SK-N-MC (cell line): ENCODE measurements around the gene FADS3.
"Not testable (repeated sequence)": the region's sequence is repeated elsewhere in the genome, so short reads cannot be mapped to it uniquely, and the experiment has no call there.

ENCODE experiments used
- DNase-seq: peaks from one replicate; pipeline ENCODE4 v3.0.0-alpha.2; 2011; ENCODE audit warnings: low read depth, low spot score
- H3K27ac ChIP-seq: fragments of 200-600 bp; sonication (generic); 2 replicates; pipeline ENCODE4 v1.5.1; 2016; ENCODE audit warnings: mixed run types
- H3K36me3 ChIP-seq: fragments of 200-600 bp; sonication (generic); 2 replicates; pipeline ENCODE4 v1.6.1; 2017; ENCODE audit warnings: antibody characterized with exemption, low read length, mixed read lengths; ENCODE audit not compliant: insufficient read depth
- H3K4me3 ChIP-seq: fragments of 200-600 bp; sonication (generic); 2 replicates; pipeline ENCODE4 v1.5.1; 2016
- H3K9ac ChIP-seq: fragments of 200-600 bp; sonication (generic); 2 replicates; pipeline ENCODE4 v1.8.0; 2017; ENCODE audit warnings: mixed run types, mixed read lengths; ENCODE audit not compliant: insufficient read length
- H3K9me3 ChIP-seq: fragments of 200-600 bp; sonication (generic); 2 replicates; pipeline ENCODE4 v1.6.1; 2017; ENCODE audit warnings: low read depth, mild to moderate bottlenecking, antibody characterized with exemption, low read length, moderate library complexity, mixed read lengths
- EZH2 ChIP-seq: fragments of 200-600 bp; sonication (generic); IDR thresholded peaks from one replicate; pipeline ENCODE4 v1.6.1; 2017; ENCODE audit warnings: antibody characterized with exemption
- FOXP2 ChIP-seq: optimal IDR thresholded peaks from 2 replicates; pipeline ENCODE3; 2011; ENCODE audit warnings: mild to moderate bottlenecking, moderate library complexity; ENCODE audit not compliant: insufficient read depth; ENCODE audit errors: extremely low read length, control extremely low read depth
- POLR2AphosphoS5 ChIP-seq: IDR thresholded peaks from 2 replicates; pipeline ENCODE4 v1.6.1; 2012; ENCODE audit warnings: mild to moderate bottlenecking, low read depth, low read length, borderline replicate concordance

FADS3 gene

DNA sequence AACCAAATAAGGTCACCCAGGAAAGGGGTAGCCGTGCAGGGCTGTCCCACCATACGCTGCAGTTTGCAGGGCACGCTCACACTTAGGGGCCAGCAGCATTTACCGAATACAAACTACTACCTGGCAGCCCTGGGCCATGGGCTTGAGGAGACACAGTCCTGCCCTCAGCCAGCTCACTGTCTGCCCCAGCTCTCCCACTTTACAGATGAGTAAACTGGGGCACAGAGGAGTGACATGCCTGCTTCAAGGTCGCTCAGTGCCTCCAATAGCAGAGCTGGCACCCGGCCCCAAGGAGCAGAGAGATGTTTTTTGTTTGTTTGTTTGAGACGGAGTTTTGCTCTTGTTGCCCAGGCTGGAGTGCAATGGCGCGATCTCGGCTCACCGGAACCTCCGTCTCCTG is 2.8 kb downstream of the FADS3 start:
- no peaks in the 10 kb centered on the region for H3K36me3 ChIP-seq
- H3K9ac ChIP-seq: no peak overlapping the region
- no peak overlapping the region for H3K27ac ChIP-seq
- DNase-seq: no peak
- no peaks in the 10 kb centered on the region for H3K9me3 ChIP-seq
- no peak overlapping the region for H3K4me3 ChIP-seq
- TF ChIP-seq FOXP2: no peak
- TF ChIP-seq EZH2: no peak
- TF ChIP-seq POLR2AphosphoS5: no peak

DNA sequence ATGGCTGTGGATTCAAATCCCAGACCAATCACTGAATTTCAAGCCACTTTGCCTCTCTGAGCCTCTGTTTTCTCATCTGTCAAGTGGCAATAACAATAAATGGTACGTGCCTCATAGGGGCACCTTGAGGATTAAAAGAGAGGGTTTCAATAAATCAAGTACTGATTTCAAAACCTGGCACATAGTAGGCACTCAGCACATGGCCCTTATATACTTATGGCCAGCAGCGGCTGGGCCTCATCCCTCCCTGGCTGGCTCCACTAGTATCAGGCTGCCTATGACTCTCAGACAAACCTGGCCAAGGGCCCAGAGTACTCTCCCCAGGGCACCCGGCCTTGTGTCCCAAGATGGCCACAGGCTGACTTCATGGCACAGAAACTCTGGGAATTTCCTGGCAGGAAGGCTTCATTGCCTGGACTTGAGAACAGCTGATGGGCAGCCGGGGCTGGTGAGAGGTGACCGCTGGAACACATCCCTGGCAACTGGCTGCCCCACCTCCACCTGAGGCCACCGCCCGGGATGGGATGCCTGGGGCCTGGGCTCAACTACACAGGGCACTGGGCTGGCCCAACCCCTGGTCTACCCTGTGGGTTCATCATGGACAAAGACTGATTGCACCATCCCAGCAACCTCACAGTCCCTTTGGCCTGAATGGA is 3.4 kb downstream of the FADS3 start:
- no peaks in the 10 kb centered on the region for H3K36me3 ChIP-seq
- H3K9me3 ChIP-seq: no peaks in the 10 kb centered on the region
- no peak overlapping the region for H3K4me3 ChIP-seq
- no peak overlapping the region for H3K9ac ChIP-seq
- H3K27ac ChIP-seq: no peak overlapping the region
- TF ChIP-seq FOXP2 (no peak), EZH2 (no peak), POLR2AphosphoS5 (no peak)
- no peak for DNase-seq

DNA sequence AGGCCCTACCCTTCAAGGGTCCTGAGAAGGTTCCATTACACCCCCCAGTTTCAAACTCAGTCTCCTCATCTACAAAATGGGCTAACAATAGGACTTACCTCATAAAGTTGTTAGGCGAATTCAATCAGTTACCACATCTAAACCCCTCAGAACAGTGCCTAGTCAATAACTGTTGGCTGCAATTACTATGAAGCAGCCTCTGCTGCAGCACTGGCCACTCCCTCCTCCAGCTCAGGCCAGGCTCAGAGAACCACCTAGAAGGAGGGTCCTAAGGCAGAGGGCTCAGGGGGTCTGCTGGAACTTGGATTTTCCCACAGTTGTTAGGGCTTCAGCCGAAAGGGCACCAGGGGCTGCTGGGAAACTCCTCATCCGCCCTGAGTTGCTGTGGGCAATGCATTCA is 4.7 kb downstream of the FADS3 start:
- Histone ChIP-seq H3K27ac (no peak overlapping the region), H3K4me3 (no peak overlapping the region), H3K36me3 (no peaks in the 10 kb centered on the region), H3K9me3 (no peaks in the 10 kb centered on the region), H3K9ac (no peak overlapping the region)
- DNase-seq: no peak
- TF ChIP-seq FOXP2 (no peak), EZH2 (no peak), POLR2AphosphoS5 (no peak)

- no peaks in the 10 kb centered on the region for H3K9me3 ChIP-seq
- H3K36me3 ChIP-seq: no peaks in the 10 kb centered on the region
- no peak for DNase-seq
- H3K4me3 ChIP-seq: no peak overlapping the region
- H3K9ac ChIP-seq: no peak overlapping the region
- H3K27ac ChIP-seq: no peak overlapping the region
- TF ChIP-seq POLR2AphosphoS5 (no peak), FOXP2 (no peak), EZH2 (no peak)
These were observed 5.4 kb downstream of the FADS3 start for GRCh38 chr11:61885784-61886580.

- Histone ChIP-seq H3K4me3 (no peak overlapping the region), H3K9ac (no peak overlapping the region), H3K36me3 (no peaks in the 10 kb centered on the region), H3K27ac (no peak overlapping the region), H3K9me3 (no peaks in the 10 kb centered on the region)
- TF ChIP-seq FOXP2 (no peak), EZH2 (no peak), POLR2AphosphoS5 (no peak)
- DNase-seq: no peak
These were observed 6.1 kb downstream of the FADS3 start for GRCh38 chr11:61885166-61885778.

DNA sequence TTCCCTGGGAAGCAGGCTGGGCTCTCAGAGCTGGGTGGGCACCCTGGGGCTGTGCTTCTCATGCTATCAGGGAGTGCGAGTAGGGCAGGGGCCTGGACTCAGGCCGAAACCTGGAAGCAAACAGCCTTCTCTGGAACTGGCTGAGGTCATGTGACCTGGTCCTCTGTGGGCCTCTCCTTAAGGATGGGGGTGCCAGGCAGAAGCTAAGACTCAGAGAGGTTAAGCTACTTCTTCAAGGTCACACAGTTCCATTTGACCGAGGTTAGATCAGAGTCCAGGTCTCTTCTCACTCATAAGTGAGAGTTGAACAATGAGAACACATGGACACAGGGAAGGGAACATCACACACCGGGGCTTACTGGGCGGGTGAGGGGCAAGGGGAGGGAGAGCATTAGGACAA is 7.4 kb downstream of the FADS3 start:
- no peak overlapping the region for H3K4me3 ChIP-seq
- DNase-seq: no peak
- H3K36me3 ChIP-seq: no peaks in the 10 kb centered on the region
- H3K27ac ChIP-seq: no peak overlapping the region
- no peak for TF ChIP-seq EZH2
- TF ChIP-seq FOXP2: no peak
- TF ChIP-seq POLR2AphosphoS5: no peak
- H3K9me3 ChIP-seq: no peaks in the 10 kb centered on the region
- no peak overlapping the region for H3K9ac ChIP-seq

DNA sequence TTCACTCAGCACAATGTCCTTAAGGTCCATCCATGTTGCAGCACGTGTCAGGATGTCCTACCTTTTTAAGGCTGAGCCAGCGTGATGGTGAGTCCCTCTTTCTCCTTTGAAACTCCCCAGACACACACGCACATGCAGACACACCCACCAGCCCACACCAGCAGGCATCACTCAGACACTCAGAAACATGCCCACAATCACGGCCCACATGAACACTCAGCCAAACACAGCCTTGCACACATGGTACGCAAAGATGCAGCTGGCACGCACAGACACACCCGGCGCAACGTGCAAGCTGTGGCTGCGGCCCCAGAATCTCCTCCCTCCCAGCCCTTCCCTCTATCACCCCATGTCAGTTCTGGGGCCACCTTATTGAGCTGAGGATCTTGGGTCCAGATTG is 8.0 kb downstream of the FADS3 start:
- Histone ChIP-seq H3K36me3 (no peaks in the 10 kb centered on the region), H3K9ac (no peak overlapping the region), H3K4me3 (no peak overlapping the region), H3K9me3 (no peaks in the 10 kb centered on the region), H3K27ac (no peak overlapping the region)
- TF ChIP-seq POLR2AphosphoS5 (no peak), EZH2 (no peak), FOXP2 (no peak)
- no peak for DNase-seq

DNA sequence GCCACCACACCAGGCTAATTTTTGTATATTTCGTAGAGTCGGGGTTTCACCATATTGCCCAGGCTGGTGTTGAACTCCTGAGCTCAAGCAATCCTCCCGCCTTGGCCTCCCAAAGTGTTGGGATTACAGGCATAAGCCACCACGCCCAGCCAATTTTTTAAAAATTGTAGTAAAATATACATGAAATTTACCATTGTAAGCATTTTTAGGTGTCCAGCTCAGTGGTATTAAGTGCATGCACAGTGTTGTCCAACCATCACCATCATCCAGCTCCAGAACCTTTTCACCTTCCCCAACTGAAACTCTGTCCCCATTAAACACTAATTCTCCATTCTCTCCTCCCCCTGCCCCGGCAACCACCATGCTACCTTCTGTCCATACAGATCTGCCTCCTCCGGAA is 8.5 kb downstream of the FADS3 start:
- no peaks in the 10 kb centered on the region for H3K36me3 ChIP-seq
- DNase-seq: no peak
- no peak overlapping the region for H3K27ac ChIP-seq

GRCh38 chr11:61882267-61882666 is 9.1 kb downstream of the FADS3 start:
- H3K9ac ChIP-seq, H3K4me3 ChIP-seq, H3K9me3 ChIP-seq, DNase-seq, H3K27ac ChIP-seq, H3K36me3 ChIP-seq: not testable (repeated sequence)

More for the DNA sequence above, 8.5 kb downstream of the FADS3 start:
- H3K4me3 ChIP-seq: no peak overlapping the region
- H3K9ac ChIP-seq: no peak overlapping the region
- no peaks in the 10 kb centered on the region for H3K9me3 ChIP-seq
- TF ChIP-seq POLR2AphosphoS5: no peak
- no peak for TF ChIP-seq EZH2
- TF ChIP-seq FOXP2: no peak
